ENCODE data around the gene ALDH4A1. TPM values are rescaled to one million over a fixed set of nuclear protein-coding genes. Genes with fewer than 3 reads are reported as not detected.
A peak's percentile ranks its signal among the peaks of the same experiment; 100 is the strongest.

ALDH4A1 gene
- polyA plus RNA-seq, 1 donor, result 3.1 TPM

DNA sequence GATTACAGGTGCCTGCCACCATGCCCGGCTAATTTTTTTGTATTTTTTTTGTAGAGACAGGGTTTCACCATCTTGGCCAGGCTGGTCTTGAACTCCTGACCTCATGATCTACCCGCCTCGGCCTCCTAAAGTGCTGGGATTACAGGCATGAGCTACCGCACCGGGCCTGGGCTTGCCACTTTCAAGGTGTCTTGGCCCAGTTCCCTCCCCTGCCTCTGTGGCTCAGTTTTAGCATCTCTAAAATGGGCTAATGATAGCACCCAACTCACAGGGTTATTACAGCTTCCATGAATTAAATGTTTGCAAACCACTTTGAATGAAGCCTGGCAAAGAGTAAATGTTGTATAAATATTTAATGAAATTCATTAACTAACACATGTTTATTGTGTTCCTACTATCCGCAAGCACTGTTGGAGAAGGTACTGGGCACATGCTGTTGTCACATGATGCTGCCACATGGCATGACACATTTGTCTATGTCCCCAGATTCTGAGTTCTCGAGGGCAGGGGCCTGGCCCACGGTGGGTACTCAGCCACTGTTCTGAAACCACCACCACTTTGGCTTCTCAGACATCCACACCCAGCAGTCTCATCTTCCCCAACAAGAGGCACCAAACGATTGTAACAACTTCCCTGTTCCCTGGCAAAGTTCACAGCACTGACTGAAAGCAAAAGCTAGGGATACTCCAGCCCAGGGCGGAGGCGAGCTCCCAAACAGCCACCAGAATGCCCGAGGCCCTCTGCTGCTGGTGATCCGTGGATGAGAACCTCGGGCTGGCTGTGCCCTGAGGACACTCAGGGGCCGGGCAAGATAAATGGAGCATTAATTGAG lies 44.4 kb upstream of the ALDH4A1 start:
- H3K27me3 ChIP-seq (ENCODE audit: control insufficient read depth, insufficient read depth, low read length), result no peaks in the 10 kb centered on the region
- no peaks in the 10 kb centered on the region for H3K36me3 ChIP-seq (ENCODE audit: control insufficient read depth, insufficient read depth, low read length)
- no peak overlapping the region for H3K4me3 ChIP-seq (ENCODE audit: low read length)
- peaks cover 34% of the 10 kb centered on the region for H3K4me1 ChIP-seq (ENCODE audit: control insufficient read depth, insufficient read depth, low read length)
- no peaks in the 10 kb centered on the region for H3K9me3 ChIP-seq (ENCODE audit: control insufficient read depth, low read depth, low read length)
- H3K27ac ChIP-seq (ENCODE audit: low read length), result no peak overlapping the region
- WGBS (ENCODE audit: insufficient coverage, low lambda C conversion rate), result 83% methylated on average over 2 of the region's 15 CpGs
- no peak for DNase-seq

DNA sequence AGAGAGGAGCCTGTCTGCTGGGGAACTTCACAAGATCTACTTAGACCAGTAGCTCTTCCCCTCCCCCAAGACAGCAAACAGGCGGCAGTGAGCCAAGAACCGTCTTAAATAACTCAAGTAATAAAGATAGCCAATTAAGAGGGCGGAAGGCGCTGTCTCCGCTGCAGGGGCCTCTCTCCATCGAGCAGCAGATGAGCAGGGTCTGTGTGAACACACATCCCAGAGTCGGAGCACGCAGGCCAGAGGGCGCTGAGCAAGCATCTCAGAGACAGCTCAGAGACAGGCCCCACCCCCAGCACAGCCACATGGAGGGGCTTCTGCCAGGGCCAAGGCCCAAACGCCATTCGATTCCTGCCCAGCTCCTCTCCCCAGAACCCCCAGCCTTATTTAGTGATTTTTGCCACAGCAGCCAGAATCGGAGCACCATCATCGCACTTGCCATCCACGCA lies 43.1 kb upstream of the ALDH4A1 start:
- no peak overlapping the region for H3K27ac ChIP-seq (ENCODE audit: low read length)
- no peak overlapping the region for H3K4me3 ChIP-seq (ENCODE audit: low read length)
- no peaks in the 10 kb centered on the region for H3K9me3 ChIP-seq (ENCODE audit: control insufficient read depth, low read depth, low read length)
- WGBS (ENCODE audit: insufficient coverage, low lambda C conversion rate), result no CpG with 5 or more reads among the region's 14 CpGs
- DNase-seq, result peak; percentile 78 to 82
- H3K27me3 ChIP-seq (ENCODE audit: control insufficient read depth, insufficient read depth, low read length), result no peaks in the 10 kb centered on the region
- H3K36me3 ChIP-seq (ENCODE audit: control insufficient read depth, insufficient read depth, low read length), result no peaks in the 10 kb centered on the region
- peaks cover 34% of the 10 kb centered on the region for H3K4me1 ChIP-seq (ENCODE audit: control insufficient read depth, insufficient read depth, low read length)

DNA sequence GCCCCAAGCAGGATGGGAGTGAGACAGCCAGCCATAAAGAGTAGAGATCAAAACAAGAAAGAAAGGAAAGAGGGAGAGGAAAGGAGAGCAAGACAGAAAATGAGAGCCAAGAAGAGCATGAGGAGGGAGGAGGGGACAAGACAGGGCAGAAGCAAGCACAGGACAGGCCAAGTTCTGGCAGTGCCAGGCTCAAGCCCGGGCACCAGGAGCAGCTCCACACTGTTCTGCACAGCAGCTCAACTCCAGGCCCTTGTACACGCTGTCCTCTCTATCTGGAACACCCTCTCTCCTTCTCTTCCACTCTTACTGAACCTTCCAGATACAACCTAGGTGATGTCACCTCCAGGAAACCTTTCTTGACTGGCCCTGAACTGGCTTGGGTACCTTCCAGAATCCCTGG lies 42.5 kb upstream of the ALDH4A1 start:
- Histone ChIP-seq H3K27ac (ENCODE audit: low read length) (no peak overlapping the region), H3K4me1 (ENCODE audit: control insufficient read depth, insufficient read depth, low read length) (peaks cover 29% of the 10 kb centered on the region)

DNA sequence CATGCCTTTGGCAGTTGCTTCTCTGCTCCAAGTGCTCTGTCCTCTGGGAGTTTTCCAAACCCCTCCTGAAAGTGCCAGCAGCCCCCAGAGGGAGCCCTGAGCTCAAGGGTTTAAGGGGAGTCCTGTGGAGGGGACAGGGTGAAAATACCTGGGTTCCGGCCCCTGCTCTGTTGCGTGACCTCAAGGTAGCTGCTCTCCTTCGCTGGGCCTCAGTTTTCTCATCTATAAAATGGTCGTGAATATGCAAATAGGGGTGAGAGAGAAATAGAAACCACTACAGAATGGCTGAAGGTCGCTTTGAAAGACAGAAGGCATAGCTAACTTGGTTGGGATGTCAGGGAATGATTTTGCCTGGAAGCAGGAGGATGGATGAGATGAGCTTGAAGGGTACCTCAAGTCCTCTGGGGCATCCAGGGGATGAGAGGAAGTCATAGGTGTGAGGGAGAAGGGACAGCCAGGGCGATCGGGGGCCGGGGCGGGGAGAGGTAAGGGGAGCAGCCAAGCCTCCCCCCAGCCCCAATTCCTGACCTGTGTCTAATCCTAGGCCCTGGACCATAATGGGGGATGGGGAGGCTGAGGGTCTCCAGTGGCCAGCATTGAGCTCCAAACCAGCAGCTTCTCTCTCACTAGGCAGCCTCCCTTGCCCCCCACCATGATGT lies 41.7 kb upstream of the ALDH4A1 start:
- no peaks in the 10 kb centered on the region for H3K36me3 ChIP-seq (ENCODE audit: control insufficient read depth, insufficient read depth, low read length)
- H3K9me3 ChIP-seq (ENCODE audit: control insufficient read depth, low read depth, low read length), result no peaks in the 10 kb centered on the region
- WGBS (ENCODE audit: insufficient coverage, low lambda C conversion rate), result no CpG with 5 or more reads among the region's 9 CpGs
- no peak overlapping the region for H3K27ac ChIP-seq (ENCODE audit: low read length)
- no peaks in the 10 kb centered on the region for H3K27me3 ChIP-seq (ENCODE audit: control insufficient read depth, insufficient read depth, low read length)
- H3K4me3 ChIP-seq (ENCODE audit: low read length), result no peak overlapping the region
- DNase-seq, result no peak
- peaks cover 21% of the 10 kb centered on the region for H3K4me1 ChIP-seq (ENCODE audit: control insufficient read depth, insufficient read depth, low read length)

More for the DNA sequence above, 42.5 kb upstream of the ALDH4A1 start:
- Histone ChIP-seq H3K27me3 (ENCODE audit: control insufficient read depth, insufficient read depth, low read length) (no peaks in the 10 kb centered on the region), H3K36me3 (ENCODE audit: control insufficient read depth, insufficient read depth, low read length) (no peaks in the 10 kb centered on the region), H3K4me3 (ENCODE audit: low read length) (no peak overlapping the region), H3K9me3 (ENCODE audit: control insufficient read depth, low read depth, low read length) (no peaks in the 10 kb centered on the region)
- DNase-seq, result no peak
- no CpG with 5 or more reads among the region's 2 CpGs for WGBS (ENCODE audit: insufficient coverage, low lambda C conversion rate)

DNA sequence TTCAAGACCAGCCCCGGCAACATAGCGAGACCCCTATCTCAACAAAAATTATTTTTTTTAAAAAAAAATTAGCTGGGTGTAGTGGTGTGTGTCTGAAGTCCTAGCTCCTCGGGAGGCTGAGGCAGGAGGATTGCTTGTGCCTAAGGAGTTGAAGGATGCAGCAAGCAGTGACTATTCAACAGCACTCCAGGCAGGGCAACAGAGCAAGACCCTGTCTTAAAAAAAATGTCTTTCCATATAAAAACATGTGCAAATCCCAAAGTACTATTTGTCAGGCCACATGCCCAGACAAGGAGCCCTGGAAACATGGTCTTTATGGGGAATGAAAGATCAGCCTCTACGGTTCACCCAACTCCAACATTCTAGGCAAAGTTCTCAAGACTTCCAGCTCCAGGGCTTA lies 40.8 kb upstream of the ALDH4A1 start:
- H3K9me3 ChIP-seq (ENCODE audit: control insufficient read depth, low read depth, low read length), result no peaks in the 10 kb centered on the region
- H3K36me3 ChIP-seq (ENCODE audit: control insufficient read depth, insufficient read depth, low read length), result no peaks in the 10 kb centered on the region
- H3K4me3 ChIP-seq (ENCODE audit: low read length), result no peak overlapping the region
- peaks cover 16% of the 10 kb centered on the region for H3K4me1 ChIP-seq (ENCODE audit: control insufficient read depth, insufficient read depth, low read length)
- no CpG with 5 or more reads among the region's 4 CpGs for whole genome bisulfite sequencing (ENCODE audit: insufficient coverage, low lambda C conversion rate)
- no peak for DNase-seq
- H3K27me3 ChIP-seq (ENCODE audit: control insufficient read depth, insufficient read depth, low read length), result no peaks in the 10 kb centered on the region
- no peak overlapping the region for H3K27ac ChIP-seq (ENCODE audit: low read length)

DNA sequence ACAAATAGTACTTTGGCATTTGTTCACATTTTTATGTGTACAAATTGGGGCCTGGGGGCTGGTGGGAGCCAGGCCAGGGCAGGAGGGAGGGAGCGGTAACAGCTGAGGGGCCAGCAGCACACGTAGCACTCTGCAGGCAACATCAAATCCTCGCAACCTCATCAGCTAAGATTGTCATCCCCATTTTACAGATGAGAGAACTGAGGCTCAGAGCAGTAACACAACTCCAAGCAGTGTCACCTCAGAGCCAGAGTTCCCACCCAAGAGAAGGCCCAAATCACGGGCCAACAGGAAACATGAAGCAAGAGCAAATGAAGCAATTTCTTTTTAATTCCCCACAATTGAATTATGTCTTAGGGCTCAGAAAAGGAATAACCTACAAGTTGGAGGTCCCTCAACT lies 40.0 kb upstream of the ALDH4A1 start:
- Histone ChIP-seq H3K36me3 (ENCODE audit: control insufficient read depth, insufficient read depth, low read length) (no peaks in the 10 kb centered on the region), H3K27ac (ENCODE audit: low read length) (no peak overlapping the region), H3K4me1 (ENCODE audit: control insufficient read depth, insufficient read depth, low read length) (peaks cover 20% of the 10 kb centered on the region), H3K9me3 (ENCODE audit: control insufficient read depth, low read depth, low read length) (no peaks in the 10 kb centered on the region), H3K4me3 (ENCODE audit: low read length) (no peak overlapping the region), H3K27me3 (ENCODE audit: control insufficient read depth, insufficient read depth, low read length) (no peaks in the 10 kb centered on the region)
- DNase-seq, result no peak
- WGBS (ENCODE audit: insufficient coverage, low lambda C conversion rate), result no CpG with 5 or more reads among the region's 4 CpGs

DNA sequence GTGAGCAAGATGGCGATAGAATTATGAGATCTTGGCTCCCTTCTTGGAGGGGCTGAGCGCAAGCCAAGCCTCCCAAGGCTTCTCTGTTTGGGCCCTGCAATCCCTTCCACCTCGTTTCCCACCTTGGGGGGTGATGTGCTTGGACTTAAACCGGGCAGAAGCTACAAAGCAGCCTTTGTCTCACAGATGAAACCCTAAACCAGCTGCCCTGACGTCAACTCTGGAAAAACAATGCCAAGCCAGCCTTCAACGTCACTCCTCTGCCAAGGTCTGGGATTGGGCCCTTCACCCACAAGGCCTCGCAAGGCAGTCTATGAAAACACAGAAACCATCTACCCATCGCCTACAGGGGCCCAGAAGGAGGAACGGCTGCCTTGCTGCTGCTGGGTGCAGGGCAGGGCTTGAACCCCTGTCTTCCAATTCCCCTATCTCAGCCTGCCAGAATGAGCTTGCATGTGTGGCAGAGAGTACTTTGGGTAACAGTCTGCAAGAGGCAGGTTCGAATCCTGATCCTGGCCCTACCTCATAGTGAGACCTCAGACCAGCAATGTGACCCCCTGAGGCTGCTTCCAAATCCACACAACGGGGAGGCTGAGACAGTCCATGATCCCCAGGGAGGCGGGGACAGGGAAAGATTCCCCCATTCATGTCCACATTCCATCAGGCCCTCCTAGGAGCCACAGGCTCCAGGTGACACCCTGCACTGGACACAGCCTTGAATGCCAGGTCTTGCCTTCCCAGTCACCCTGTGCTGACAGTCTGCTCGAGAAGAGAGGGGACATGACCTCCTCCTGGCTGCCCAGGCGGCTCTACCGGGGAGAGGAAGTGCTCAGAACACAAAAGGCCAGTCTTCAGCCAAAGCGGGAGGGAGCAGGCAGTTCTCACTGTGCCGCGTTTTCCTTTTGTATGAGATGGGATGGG lies 39.1 kb upstream of the ALDH4A1 start:
- Histone ChIP-seq H3K36me3 (ENCODE audit: control insufficient read depth, insufficient read depth, low read length) (no peaks in the 10 kb centered on the region), H3K4me1 (ENCODE audit: control insufficient read depth, insufficient read depth, low read length) (peaks cover 22% of the 10 kb centered on the region)
- whole genome bisulfite sequencing (ENCODE audit: insufficient coverage, low lambda C conversion rate), result 61% methylated on average over 3 of the region's 18 CpGs

DNA sequence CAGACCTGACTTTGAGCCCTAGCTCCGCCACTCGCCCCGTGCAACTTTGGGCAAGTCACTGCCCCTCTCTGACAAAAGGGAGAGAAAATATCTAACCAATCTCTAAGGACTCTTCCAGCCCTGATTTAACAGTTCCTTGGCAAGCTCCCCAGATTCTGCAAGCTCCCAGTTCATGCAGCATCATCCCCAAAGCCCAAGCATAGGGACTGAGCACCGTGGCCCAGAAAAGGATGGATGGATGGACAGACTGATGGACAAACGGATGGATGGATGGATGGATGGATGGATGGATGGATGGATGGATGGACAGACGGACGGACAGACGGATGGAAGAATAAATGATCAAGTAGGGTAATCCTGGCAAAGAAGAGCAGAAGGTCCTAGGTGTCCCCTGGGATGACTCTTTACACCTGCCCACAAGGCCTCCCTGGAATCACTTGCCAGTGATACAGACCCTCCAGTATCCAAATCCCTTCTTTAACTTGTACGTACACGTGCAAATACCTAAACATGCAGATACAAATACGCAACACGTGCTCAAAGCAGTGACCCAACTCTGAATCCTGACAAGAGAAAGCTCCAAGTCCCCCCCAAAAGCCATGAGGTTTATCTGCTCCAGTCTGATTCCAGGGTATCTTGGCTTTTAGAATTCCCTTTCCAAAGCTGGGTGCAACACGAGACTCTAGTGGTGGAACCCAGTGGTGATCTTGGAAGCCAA lies 38.1 kb upstream of the ALDH4A1 start:
- Histone ChIP-seq H3K9me3 (ENCODE audit: control insufficient read depth, low read depth, low read length) (no peaks in the 10 kb centered on the region), H3K27me3 (ENCODE audit: control insufficient read depth, insufficient read depth, low read length) (no peaks in the 10 kb centered on the region), H3K27ac (ENCODE audit: low read length) (no peak overlapping the region), H3K4me3 (ENCODE audit: low read length) (no peak overlapping the region), H3K36me3 (ENCODE audit: control insufficient read depth, insufficient read depth, low read length) (no peaks in the 10 kb centered on the region), H3K4me1 (ENCODE audit: control insufficient read depth, insufficient read depth, low read length) (peaks cover 17% of the 10 kb centered on the region)
- WGBS (ENCODE audit: insufficient coverage, low lambda C conversion rate), result 94% methylated on average over 5 of the region's 13 CpGs
- no peak for DNase-seq

More for the DNA sequence above, 39.1 kb upstream of the ALDH4A1 start:
- Histone ChIP-seq H3K4me3 (ENCODE audit: low read length) (no peak overlapping the region), H3K27ac (ENCODE audit: low read length) (no peak overlapping the region), H3K9me3 (ENCODE audit: control insufficient read depth, low read depth, low read length) (no peaks in the 10 kb centered on the region), H3K27me3 (ENCODE audit: control insufficient read depth, insufficient read depth, low read length) (no peaks in the 10 kb centered on the region)
- DNase-seq, result no peak

DNA sequence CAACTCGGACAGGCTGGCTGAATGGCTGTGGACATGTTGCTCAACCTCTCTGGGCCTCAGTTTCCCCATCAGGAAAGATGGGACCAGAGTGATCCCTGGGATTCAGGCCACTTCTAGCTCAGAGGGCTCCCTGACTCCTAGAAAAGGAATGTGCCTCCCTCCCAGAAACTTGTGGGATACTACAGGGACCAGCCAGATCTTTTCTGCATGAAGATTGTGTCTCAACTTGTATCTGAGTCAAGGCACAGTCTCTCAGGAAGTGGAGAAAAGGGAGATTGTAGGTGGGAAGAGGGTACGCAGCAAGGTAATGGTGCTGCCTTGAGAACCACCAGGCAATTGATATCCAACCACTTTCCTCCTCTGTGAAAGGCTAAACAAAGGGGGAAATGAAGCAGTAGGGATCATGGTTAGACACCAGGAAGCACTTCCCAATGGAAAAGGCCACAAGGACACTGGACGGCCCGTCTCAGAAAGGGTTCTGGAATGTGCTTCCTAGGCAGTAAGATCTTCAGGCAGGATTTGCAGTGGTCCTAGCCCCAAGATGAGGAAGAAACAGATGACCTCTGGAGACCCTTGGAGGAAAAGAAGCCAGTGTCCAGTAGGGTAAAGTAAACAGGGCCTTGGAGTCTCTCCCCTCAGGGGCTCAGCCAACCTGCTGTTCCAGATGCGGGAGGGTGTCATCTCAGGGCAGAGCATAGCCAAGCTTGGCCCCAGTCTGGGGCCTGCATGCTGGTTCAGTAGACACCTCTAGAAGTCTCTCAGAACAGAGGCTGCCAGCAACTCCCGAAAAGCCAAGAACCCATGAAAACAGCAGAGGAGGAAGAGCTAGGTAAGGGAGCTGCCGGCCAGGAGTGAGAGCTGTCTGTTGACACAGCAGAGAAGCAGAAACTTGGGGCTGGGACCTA lies 37.3 kb upstream of the ALDH4A1 start:
- Histone ChIP-seq H3K4me1 (ENCODE audit: control insufficient read depth, insufficient read depth, low read length) (peaks cover 9% of the 10 kb centered on the region), H3K36me3 (ENCODE audit: control insufficient read depth, insufficient read depth, low read length) (no peaks in the 10 kb centered on the region), H3K27ac (ENCODE audit: low read length) (no peak overlapping the region), H3K4me3 (ENCODE audit: low read length) (no peak overlapping the region), H3K9me3 (ENCODE audit: control insufficient read depth, low read depth, low read length) (no peaks in the 10 kb centered on the region), H3K27me3 (ENCODE audit: control insufficient read depth, insufficient read depth, low read length) (no peaks in the 10 kb centered on the region)
- no CpG with 5 or more reads among the region's 7 CpGs for WGBS (ENCODE audit: insufficient coverage, low lambda C conversion rate)
- DNase-seq, result no peak

All from large intestine (tissue), 3 donors.